Activated CD4-positive, CD25-positive, alpha-beta regulatory T cell (primary cell): ENCODE results near the gene DPEP2.
"Not testable (repeated sequence)": the region's sequence is repeated elsewhere in the genome, so short reads cannot be mapped to it uniquely, and the experiment has no call there.

ENCODE experiments used
- DNase-seq, 4 experiments: peaks; one replicate each; lab custom pipeline; 2025; lab: John Stamatoyannopoulos, UW

The DPEP2 gene

GRCh38 chr16:67975321-67976105 lies 23.8 kb downstream of the DPEP2 start:
- no peak for DNase-seq

- not testable (repeated sequence) for DNase-seq
These were observed 27.0 kb downstream of the DPEP2 start for GRCh38 chr16:67972285-67972684.

GRCh38 chr16:67971111-67971510 lies 28.2 kb downstream of the DPEP2 start:
- DNase-seq: no peak

GRCh38 chr16:67969254-67970039 lies 29.8 kb downstream of the DPEP2 start:
- DNase-seq: no peak

GRCh38 chr16:67968400-67969253 lies 30.7 kb downstream of the DPEP2 start, which contains the start of gene SLC12A4:
Gene SLC12A4, minus strand, starts transcription at chr16:67968637. Its CDS starts 84 bp downstream, at chr16:67968553.
- DNase-seq: peak; percentile 58 to 70 (median 64)

GRCh38 chr16:67967958-67968399 lies 31.3 kb downstream of the DPEP2 start:
- DNase-seq: no peak

GRCh38 chr16:67967183-67967957 lies 31.9 kb downstream of the DPEP2 start:
- DNase-seq: no peak

GRCh38 chr16:67966549-67967182 lies 32.6 kb downstream of the DPEP2 start:
- DNase-seq: no peak

- no peak for DNase-seq
These were observed 33.4 kb downstream of the DPEP2 start for GRCh38 chr16:67965668-67966548.

GRCh38 chr16:67964477-67965131 lies 34.7 kb downstream of the DPEP2 start:
- DNase-seq: no peak

- no peak for DNase-seq
These were observed 35.5 kb downstream of the DPEP2 start for GRCh38 chr16:67963662-67964321.

- no peak for DNase-seq
These were observed 36.0 kb downstream of the DPEP2 start for GRCh38 chr16:67963292-67963661.

- DNase-seq: no peak
These were observed 37.1 kb downstream of the DPEP2 start for GRCh38 chr16:67962135-67962534.

GRCh38 chr16:67961551-67961957 lies 37.7 kb downstream of the DPEP2 start:
- DNase-seq: no peak

GRCh38 chr16:67959536-67960329 lies 39.6 kb downstream of the DPEP2 start:
- DNase-seq: no peak

GRCh38 chr16:67957622-67958021 lies 41.7 kb downstream of the DPEP2 start:
- no peak for DNase-seq

GRCh38 chr16:67954421-67955196 lies 44.7 kb downstream of the DPEP2 start:
- DNase-seq: no peak
